ENCODE measurements around the gene TIGD4. TPM values are rescaled to one million over a fixed set of nuclear protein-coding genes. Genes with fewer than 3 reads are reported as not detected.
A peak's percentile ranks its signal among the peaks of the same experiment; 100 is the strongest.

Gene TIGD4
- total RNA-seq, 1 experiment from 2014 or later: 1.9 TPM

GRCh38 chr4:152824561-152824960 lies 45.0 kb upstream of the TIGD4 start (continued):
- no peak for TF ChIP-seq ATF3 (CRISPR knock-in tag; conservative IDR thresholded peaks at IDR 0.05)

GRCh38 chr4:152822323-152822722 lies 42.8 kb upstream of the TIGD4 start:
- Mint-ChIP-seq H3K9me3 (peaks cover 49% of the 10 kb centered on the region), H3K4me3 (no peak overlapping the region), H3K36me3 (peaks cover 24% of the 10 kb centered on the region), H3K27me3 (ENCODE audit: low read depth) (no peaks in the 10 kb centered on the region), H3K27ac (no peak overlapping the region), H3K4me1 (peaks cover 9% of the 10 kb centered on the region)
- CTCF ChIA-PET: no interaction called here
- POLR2A ChIA-PET: no interaction called here
- ATAC-seq (no peak), DNase-seq (ENCODE audit: low spot score) (no peak)
- TF ChIP-seq E2F4 (CRISPR knock-in tag; IDR thresholded peaks at IDR 0.05; ENCODE audit: borderline replicate concordance, low read depth) (no peak), PREB (CRISPR knock-in tag; IDR thresholded peaks at IDR 0.05; ENCODE audit: borderline replicate concordance) (no peak), ZNF317 (CRISPR knock-in tag; IDR thresholded peaks at IDR 0.05; ENCODE audit: borderline replicate concordance, low read depth) (no peak), NFYB (CRISPR knock-in tag; conservative IDR thresholded peaks at IDR 0.05; ENCODE audit: low read depth) (no peak), ZBTB21 (CRISPR knock-in tag; IDR thresholded peaks at IDR 0.05; ENCODE audit: borderline replicate concordance) (no peak), TP53 (CRISPR knock-in tag; IDR thresholded peaks at IDR 0.05) (no peak), CREM (CRISPR knock-in tag; IDR thresholded peaks at IDR 0.05) (no peak), STAT6 (CRISPR knock-in tag; conservative IDR thresholded peaks at IDR 0.05; ENCODE audit: low read depth) (no peak), PRDM15 (CRISPR knock-in tag; IDR thresholded peaks at IDR 0.05) (no peak), SP1 (CRISPR knock-in tag; conservative IDR thresholded peaks at IDR 0.05) (no peak), RORB (CRISPR knock-in tag; IDR thresholded peaks at IDR 0.05) (no peak)

- ChIA-PET POLR2A (no interaction called here), CTCF (interaction anchor here (0.9 to 1.8 kb wide), 7 partner anchors 10 to 307 kb away, joined by 3 to 6 read pairs (median 4); partner anchors contain the start of genes ARFIP1 and TIGD4)
- H3K27me3 Mint-ChIP-seq (ENCODE audit: low read depth): no peaks in the 10 kb centered on the region
- ATAC-seq: peak; percentile 53; the same call in 1 of the 2 replicates
- no peak overlapping the region for H3K27ac Mint-ChIP-seq
- peaks cover 40% of the 10 kb centered on the region for H3K36me3 Mint-ChIP-seq
- H3K4me1 Mint-ChIP-seq: peaks cover 16% of the 10 kb centered on the region
- H3K4me3 Mint-ChIP-seq: no peak overlapping the region
- no peak for DNase-seq (ENCODE audit: low spot score)
- H3K9me3 Mint-ChIP-seq: peaks cover 48% of the 10 kb centered on the region
- TF ChIP-seq CDX4 (CRISPR knock-in tag; IDR thresholded peaks at IDR 0.05; ENCODE audit: borderline replicate concordance): no peak
- TF ChIP-seq PRRX2 (CRISPR knock-in tag; IDR thresholded peaks at IDR 0.05): no peak
- TF ChIP-seq SOX15 (CRISPR knock-in tag; IDR thresholded peaks at IDR 0.05): no peak
- TF ChIP-seq SMAD4 (CRISPR knock-in tag; IDR thresholded peaks at IDR 0.05): no peak
- no peak for TF ChIP-seq NR3C1 (CRISPR knock-in tag; conservative IDR thresholded peaks at IDR 0.05; ENCODE audit: low read depth)
- no peak for TF ChIP-seq ATF3 (CRISPR knock-in tag; conservative IDR thresholded peaks at IDR 0.05)
- no peak for TF ChIP-seq ZNF532 (CRISPR knock-in tag; IDR thresholded peaks at IDR 0.05; ENCODE audit: borderline replicate concordance)
- no peak for TF ChIP-seq RORB (CRISPR knock-in tag; IDR thresholded peaks at IDR 0.05)
These were observed 40.5 kb upstream of the TIGD4 start for GRCh38 chr4:152820073-152820472.
